ENCODE results near the gene COL2A1. TPM values are rescaled to one million over a fixed set of nuclear protein-coding genes. Genes with fewer than 3 reads are reported as not detected.

Gene COL2A1
- total RNA-seq, 3 donors from 2014 or later, result 0.08 TPM; not detected in 2

DNA sequence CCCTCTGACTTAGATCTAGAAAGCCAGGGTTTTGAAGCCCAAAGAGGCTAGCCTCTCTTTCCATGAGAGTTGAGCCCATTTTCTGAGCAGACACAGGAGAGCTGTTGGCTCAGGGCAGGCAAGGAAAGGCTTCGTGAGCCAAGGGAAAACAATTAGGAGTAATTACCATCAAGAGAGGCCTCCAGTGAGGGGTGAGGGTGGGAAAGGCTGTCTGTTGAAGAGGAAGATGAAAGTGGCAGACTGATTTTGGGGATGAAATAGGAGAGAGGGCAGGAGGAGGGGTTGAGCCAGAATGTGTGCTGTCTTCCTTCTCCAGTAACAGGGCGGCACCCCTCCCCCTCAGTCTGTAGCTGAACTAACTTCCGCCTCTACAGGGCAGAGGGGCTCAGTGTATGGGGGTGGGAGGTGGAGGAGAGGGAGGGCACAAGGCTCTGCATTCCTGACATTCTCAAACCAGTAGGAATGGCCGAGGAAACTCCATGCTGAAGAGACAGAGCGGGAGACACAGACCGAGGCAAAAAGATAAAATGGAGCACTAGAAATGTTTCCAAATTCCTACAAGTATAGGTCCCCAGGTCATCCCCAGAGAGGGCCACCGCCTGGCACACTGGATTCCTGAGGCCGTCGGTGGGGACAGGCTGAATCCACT is 33.1 kb upstream of the COL2A1 start:
- H3K27me3 Mint-ChIP-seq (ENCODE audit: low read depth), result no peaks in the 10 kb centered on the region
- ATAC-seq (no peak), DNase-seq (no peak)
- no peaks in the 10 kb centered on the region for H3K9me3 Mint-ChIP-seq
- peaks cover 6% of the 10 kb centered on the region for H3K4me1 Mint-ChIP-seq (ENCODE audit: low read depth)
- no peak overlapping the region for H3K4me3 Mint-ChIP-seq
- H3K36me3 Mint-ChIP-seq (ENCODE audit: insufficient read depth), result no peaks in the 10 kb centered on the region

DNA sequence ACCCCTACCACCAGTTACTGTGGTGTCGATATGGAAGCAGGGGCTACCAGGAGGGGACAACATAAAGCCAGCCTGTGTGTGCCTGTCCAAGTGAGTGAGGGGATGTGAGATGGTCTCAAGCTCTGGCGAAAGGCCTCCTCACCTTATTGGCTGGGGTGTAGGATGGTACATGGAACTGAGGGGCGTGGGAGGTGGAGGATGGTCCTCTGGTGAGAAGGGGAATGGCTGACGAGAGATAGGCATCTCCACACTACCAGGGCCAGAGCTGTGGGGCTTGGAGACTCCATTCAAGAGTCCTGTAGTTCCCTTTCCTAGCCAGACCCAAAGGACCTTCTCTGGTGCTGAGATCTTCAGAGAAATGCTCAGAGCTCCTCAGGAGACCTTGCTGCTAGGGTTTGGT is 32.5 kb upstream of the COL2A1 start:
- Mint-ChIP-seq H3K4me3 (no peak overlapping the region), H3K36me3 (ENCODE audit: insufficient read depth) (no peaks in the 10 kb centered on the region), H3K9me3 (no peaks in the 10 kb centered on the region), H3K27me3 (ENCODE audit: low read depth) (no peaks in the 10 kb centered on the region), H3K4me1 (ENCODE audit: low read depth) (peaks cover 6% of the 10 kb centered on the region)
- DNase-seq, result no peak
- no peak for ATAC-seq

- H3K9me3 Mint-ChIP-seq, result no peaks in the 10 kb centered on the region
- DNase-seq, result no peak
- H3K36me3 Mint-ChIP-seq (ENCODE audit: insufficient read depth), result no peaks in the 10 kb centered on the region
- peaks cover 6% of the 10 kb centered on the region for H3K4me1 Mint-ChIP-seq (ENCODE audit: low read depth)
- no peak overlapping the region for H3K4me3 Mint-ChIP-seq
- H3K27me3 Mint-ChIP-seq (ENCODE audit: low read depth), result no peaks in the 10 kb centered on the region
- ATAC-seq, result no peak
Observed at GRCh38 chr12:48034835-48035805, 30.8 kb upstream of the COL2A1 start.

DNA sequence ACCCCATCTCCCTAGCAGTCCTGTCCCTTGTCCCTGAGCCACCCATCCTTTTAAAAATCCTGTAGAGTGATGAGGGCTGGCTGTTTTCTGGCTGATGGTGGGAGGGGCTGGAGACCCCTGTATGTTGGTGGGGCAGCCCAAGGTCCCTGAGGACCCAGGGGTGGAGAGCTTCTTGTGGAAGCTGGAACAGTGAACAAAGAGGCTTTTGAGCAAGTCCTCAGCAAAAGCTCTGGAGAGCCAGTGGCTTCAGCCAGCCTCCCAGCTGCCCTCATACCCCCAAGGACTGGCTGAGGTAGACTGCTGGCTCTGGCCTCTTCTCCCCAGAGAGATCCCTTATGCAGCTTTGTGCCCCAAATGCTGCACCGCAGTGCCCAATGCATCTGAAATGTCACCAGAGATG is 29.2 kb upstream of the COL2A1 start:
- peaks cover 6% of the 10 kb centered on the region for H3K4me1 Mint-ChIP-seq (ENCODE audit: low read depth)
- DNase-seq (no peak), ATAC-seq (no peak)
- no peaks in the 10 kb centered on the region for H3K36me3 Mint-ChIP-seq (ENCODE audit: insufficient read depth)
- no peaks in the 10 kb centered on the region for H3K27me3 Mint-ChIP-seq (ENCODE audit: low read depth)
- no peak overlapping the region for H3K4me3 Mint-ChIP-seq
- no peaks in the 10 kb centered on the region for H3K9me3 Mint-ChIP-seq

DNA sequence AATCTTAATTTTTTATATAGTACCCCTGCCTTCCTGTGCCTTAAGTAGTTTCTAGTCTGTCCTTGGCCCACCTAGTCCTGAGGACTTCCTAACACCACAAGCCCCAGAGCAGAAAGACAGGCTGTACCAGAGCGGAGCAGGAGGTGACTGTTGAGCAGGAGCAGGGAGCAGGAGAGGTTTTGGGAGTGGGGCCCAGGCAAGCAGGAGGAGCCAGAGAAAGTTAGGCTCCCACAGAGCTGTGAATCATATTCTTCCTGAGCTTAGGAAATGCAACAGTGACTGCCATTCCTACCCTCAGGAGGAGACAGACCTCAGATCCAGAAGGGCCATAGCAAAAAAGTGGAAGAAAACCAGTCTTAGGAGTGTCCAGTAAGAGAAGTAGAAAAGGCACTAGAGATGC is 28.3 kb upstream of the COL2A1 start:
- Mint-ChIP-seq H3K27me3 (ENCODE audit: low read depth) (no peaks in the 10 kb centered on the region), H3K36me3 (ENCODE audit: insufficient read depth) (no peaks in the 10 kb centered on the region), H3K9me3 (no peaks in the 10 kb centered on the region), H3K4me3 (no peak overlapping the region), H3K4me1 (ENCODE audit: low read depth) (peaks cover under 1% of the 10 kb centered on the region)
- ATAC-seq (no peak), DNase-seq (no peak)

GRCh38 chr12:48031135-48031960 is 27.1 kb upstream of the COL2A1 start:
- no peak for ATAC-seq
- Mint-ChIP-seq H3K27me3 (ENCODE audit: low read depth) (no peaks in the 10 kb centered on the region), H3K4me3 (no peak overlapping the region), H3K4me1 (ENCODE audit: low read depth) (no peaks in the 10 kb centered on the region), H3K9me3 (no peaks in the 10 kb centered on the region), H3K36me3 (ENCODE audit: insufficient read depth) (no peaks in the 10 kb centered on the region)
- no peak for DNase-seq

DNA sequence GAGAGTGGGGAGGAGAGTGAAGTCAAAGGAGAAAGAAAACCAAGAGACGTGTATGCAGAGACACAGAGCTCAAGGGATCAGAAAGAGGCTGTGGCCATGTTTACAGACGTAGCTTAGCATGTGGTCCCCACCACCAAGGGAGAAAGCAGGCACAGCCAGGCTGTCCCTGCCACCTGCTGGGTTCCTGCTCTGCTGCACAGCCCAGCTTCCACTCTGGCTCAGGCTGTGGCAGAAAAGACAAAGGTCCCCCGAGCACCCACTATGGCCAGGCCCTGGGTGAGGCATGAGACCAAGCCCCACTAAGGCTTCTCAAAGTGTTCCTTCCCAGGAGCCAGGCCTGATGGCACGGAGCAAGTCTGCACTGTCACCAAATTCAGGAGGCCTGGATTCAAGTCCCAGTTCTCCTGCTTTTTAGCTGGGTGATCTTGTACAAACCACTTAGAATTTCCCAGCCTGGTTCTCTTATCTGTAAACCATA is 25.9 kb upstream of the COL2A1 start:
- Mint-ChIP-seq H3K4me1 (ENCODE audit: low read depth) (no peaks in the 10 kb centered on the region), H3K36me3 (ENCODE audit: insufficient read depth) (no peaks in the 10 kb centered on the region), H3K9me3 (no peaks in the 10 kb centered on the region), H3K27me3 (ENCODE audit: low read depth) (no peaks in the 10 kb centered on the region), H3K4me3 (no peak overlapping the region)
- ATAC-seq (no peak), DNase-seq (no peak)

GRCh38 chr12:48029491-48030172 is 25.4 kb upstream of the COL2A1 start:
- no peak for DNase-seq
- Mint-ChIP-seq H3K9me3 (no peaks in the 10 kb centered on the region), H3K4me1 (ENCODE audit: low read depth) (no peaks in the 10 kb centered on the region), H3K36me3 (ENCODE audit: insufficient read depth) (no peaks in the 10 kb centered on the region), H3K27me3 (ENCODE audit: low read depth) (no peaks in the 10 kb centered on the region), H3K4me3 (no peak overlapping the region)
- ATAC-seq, result no peak

GRCh38 chr12:48028541-48029431 is 24.5 kb upstream of the COL2A1 start:
- H3K9me3 Mint-ChIP-seq, result no peaks in the 10 kb centered on the region
- no peaks in the 10 kb centered on the region for H3K36me3 Mint-ChIP-seq (ENCODE audit: insufficient read depth)
- no peaks in the 10 kb centered on the region for H3K27me3 Mint-ChIP-seq (ENCODE audit: low read depth)
- no peak overlapping the region for H3K4me3 Mint-ChIP-seq
- DNase-seq (no peak), ATAC-seq (no peak)
- H3K4me1 Mint-ChIP-seq (ENCODE audit: low read depth), result no peaks in the 10 kb centered on the region

DNA sequence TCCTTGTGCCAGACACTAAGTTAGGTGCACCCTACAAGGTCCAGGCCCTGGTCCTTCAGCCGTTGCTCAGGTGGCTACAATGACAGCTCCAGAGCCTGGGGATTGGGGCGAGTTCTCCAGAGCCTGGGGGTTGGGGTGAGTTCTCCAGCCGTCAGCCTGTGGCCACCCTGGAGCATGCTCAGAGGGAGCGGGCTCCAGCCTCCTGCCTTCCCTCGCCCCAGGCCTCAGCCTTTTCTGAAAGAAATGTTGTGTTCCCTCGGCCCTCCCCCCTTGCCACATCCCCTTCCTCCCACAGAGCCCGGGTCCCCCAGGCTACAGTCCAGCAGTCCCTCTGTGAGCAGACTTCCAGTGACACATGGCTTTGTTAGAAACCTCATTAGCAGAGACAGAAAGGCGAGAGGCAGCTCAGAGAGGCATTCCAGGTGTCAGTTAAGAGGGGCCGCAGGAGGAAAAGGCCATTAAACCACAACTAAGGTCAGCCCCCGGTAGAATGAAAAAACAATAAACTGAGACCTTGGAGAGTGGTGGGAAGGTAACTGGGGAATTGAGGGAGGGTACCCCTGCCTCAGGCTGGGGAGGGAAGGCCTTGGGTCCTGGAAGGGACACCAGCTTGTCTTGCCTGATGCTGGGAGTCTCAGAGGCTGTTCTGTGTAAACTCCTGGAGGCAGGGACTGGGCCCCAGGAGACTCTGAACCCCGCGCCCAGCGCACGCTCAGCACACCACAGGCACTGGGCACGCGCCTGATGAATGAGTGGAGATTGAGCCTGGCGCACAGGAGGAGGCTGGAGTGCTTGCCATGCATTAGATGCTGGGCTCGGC is 23.1 kb upstream of the COL2A1 start:
- Mint-ChIP-seq H3K4me1 (ENCODE audit: low read depth) (no peaks in the 10 kb centered on the region), H3K9me3 (no peaks in the 10 kb centered on the region), H3K36me3 (ENCODE audit: insufficient read depth) (no peaks in the 10 kb centered on the region), H3K27me3 (ENCODE audit: low read depth) (peaks cover 2% of the 10 kb centered on the region), H3K4me3 (no peak overlapping the region)
- DNase-seq (no peak), ATAC-seq (no peak)

GRCh38 chr12:48026060-48026827 is 22.0 kb upstream of the COL2A1 start:
- Mint-ChIP-seq H3K36me3 (ENCODE audit: insufficient read depth) (no peaks in the 10 kb centered on the region), H3K27me3 (ENCODE audit: low read depth) (peaks cover 6% of the 10 kb centered on the region), H3K4me1 (ENCODE audit: low read depth) (no peaks in the 10 kb centered on the region), H3K4me3 (no peak overlapping the region), H3K9me3 (no peaks in the 10 kb centered on the region)
- ATAC-seq, result no peak
- no peak for DNase-seq

DNA sequence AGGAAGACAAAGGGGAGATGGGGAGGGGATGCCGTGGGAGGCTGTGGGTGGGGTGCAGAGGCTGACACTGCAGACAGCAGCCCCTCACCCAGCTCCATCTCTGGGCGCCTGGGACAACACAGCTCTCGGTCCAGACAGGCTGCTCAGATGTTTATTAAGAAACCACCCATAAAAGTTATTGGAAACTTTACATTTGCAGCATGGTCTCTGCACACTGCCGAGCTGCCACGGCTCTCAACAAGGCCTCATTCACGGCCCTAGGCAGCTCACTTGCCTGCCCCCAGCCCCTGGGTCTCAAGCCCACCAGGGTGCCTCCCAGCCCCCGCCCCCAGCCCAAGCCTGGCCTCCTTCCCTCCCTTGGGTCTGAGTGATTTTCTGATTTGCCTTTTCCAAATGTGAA is 21.0 kb upstream of the COL2A1 start:
- H3K4me3 Mint-ChIP-seq, result no peak overlapping the region
- peaks cover 12% of the 10 kb centered on the region for H3K27me3 Mint-ChIP-seq (ENCODE audit: low read depth)
- H3K36me3 Mint-ChIP-seq (ENCODE audit: insufficient read depth), result no peaks in the 10 kb centered on the region
- DNase-seq (no peak), ATAC-seq (no peak)
- no peaks in the 10 kb centered on the region for H3K4me1 Mint-ChIP-seq (ENCODE audit: low read depth)
- no peaks in the 10 kb centered on the region for H3K9me3 Mint-ChIP-seq
